K562 (cell line): ENCODE results near the gene NDFIP1. TPM values are rescaled to one million over a fixed set of nuclear protein-coding genes. Genes with fewer than 3 reads are reported as not detected.
"Not testable (repeated sequence)": the region's sequence is repeated elsewhere in the genome, so short reads cannot be mapped to it uniquely, and the experiment has no call there.

Source experiments
- ATAC-seq: fragments of 200-7000 bp; cut with Tn5 transposase; 3 replicates; pipeline ENCODE4 v1.9.1; 2020; ENCODE audit warnings: moderate library complexity
- BruUV-seq: library from RNA; stranded (reverse); fragments of 400-500 nt; replicated peaks from 2 replicates; lab custom pipeline; 2021; lab: Mats Ljungman, UMichigan
- CTCF ChIA-PET: fragments of 300-600 bp; formaldehyde crosslinking; extraction: SDS; loops from one replicate; lab custom pipeline; 2021; ENCODE audit warnings: low intra/inter-chr PET ratio; lab: Yijun Ruan, JAX
- POLR2A ChIA-PET: fragments of 300-600, 350-650 bp; sonication (Branson Sonifier 250); formaldehyde crosslinking; extraction: SDS; loops from one replicate; lab custom pipeline; 2021; ENCODE audit warnings: antibody characterized with exemption, inconsistent platforms; lab: Yijun Ruan, JAX
- DNase-seq, 4 experiments: peaks; one replicate each; pipeline versions ENCODE4 v3.0.0 to v3.0.0-alpha.2; 2011 to 2018; ENCODE audit warnings: low spot score in 3 of 4, mixed read lengths in 3 of 4; ENCODE audit errors: extremely low read depth in 1 of 4
- FAIRE-seq: peaks from 2 replicates; lab custom pipeline; 2011; peaks lifted over from hg19 to GRCh38; lab: Jason Lieb, UNC
- H2AFZ ChIP-seq: 2 replicates; pipeline ENCODE4 v1.6.0; 2011; ENCODE audit warnings: low read depth, low read length, control low read depth, inconsistent platforms
- H3K27ac ChIP-seq: fragments of 200-600 bp; 3 replicates; pipeline ENCODE4 v1.8.0; 2011; ENCODE audit warnings: low read depth, mild to moderate bottlenecking, control low read depth, inconsistent platforms, low read length, moderate library complexity, mixed read lengths; ENCODE audit errors: extremely low read depth
- H3K27me3 ChIP-seq, 2 experiments: fragments of 300-600 bp in 1 of 2; 2 replicates in 1 of 2; 3 replicates in 1 of 2; pipeline versions ENCODE4 v1.6.0 to v1.8.0; 2011; ENCODE audit warnings: inconsistent platforms in 2 of 2, low read length in 2 of 2, mild to moderate bottlenecking in 1 of 2, mixed read lengths in 1 of 2, moderate library complexity in 1 of 2; ENCODE audit not compliant: control insufficient read depth in 2 of 2, insufficient read depth in 2 of 2
- H3K36me3 ChIP-seq: fragments of 300-600 bp; 3 replicates; pipeline ENCODE4 v1.8.0; 2011; ENCODE audit warnings: mild to moderate bottlenecking, low read length, inconsistent platforms; ENCODE audit not compliant: control insufficient read depth, insufficient read depth
- H3K4me1 ChIP-seq, 2 experiments: fragments of 200-600 bp in 1 of 2; replicated peaks in 1 of 2; 2 replicates in 1 of 2; 3 replicates in 1 of 2; pipeline versions ENCODE4 v1.5.1 to v1.8.0; 2011; ENCODE audit warnings: inconsistent platforms in 2 of 2, low read length in 2 of 2, mild to moderate bottlenecking in 1 of 2, mixed read lengths in 1 of 2, moderate library complexity in 1 of 2; ENCODE audit not compliant: control insufficient read depth in 2 of 2, insufficient read depth in 2 of 2
- H3K4me2 ChIP-seq: 2 replicates; pipeline ENCODE4 v1.6.1; 2011; ENCODE audit warnings: low read length, control low read depth, inconsistent platforms, mixed read lengths; ENCODE audit not compliant: insufficient read depth
- H3K4me3 ChIP-seq: fragments of 200-600 bp; sonication (generic), shearing (Covaris generic); 2 replicates; pipeline ENCODE4 v1.5.1; 2016; ENCODE audit warnings: control low read depth, inconsistent platforms
- H3K79me2 ChIP-seq: fragments of 200-600 bp; 3 replicates; pipeline ENCODE4 v1.8.0; 2011; ENCODE audit warnings: low read length, inconsistent platforms; ENCODE audit not compliant: control insufficient read depth, insufficient read depth
- H3K9ac ChIP-seq, 2 experiments: 2 replicates each; pipeline versions ENCODE4 v1.6.0 to v1.6.1; 2011; ENCODE audit warnings: low read depth in 2 of 2, low read length in 2 of 2, control low read depth in 1 of 2, inconsistent platforms in 1 of 2, mild to moderate bottlenecking in 1 of 2, mixed read lengths in 1 of 2; ENCODE audit not compliant: insufficient read depth in 1 of 2
- H3K9me1 ChIP-seq: one replicate; pipeline ENCODE4 v1.6.0; 2011; ENCODE audit warnings: inconsistent platforms, mild to moderate bottlenecking, low read length, moderate library complexity; ENCODE audit not compliant: control insufficient read depth, insufficient read depth
- H3K9me3 ChIP-seq: replicated peaks from 2 replicates; pipeline ENCODE4 v1.5.1; 2011; ENCODE audit warnings: low read depth, low read length, inconsistent platforms; ENCODE audit not compliant: control insufficient read depth, insufficient read depth
- H4K20me1 ChIP-seq: replicated peaks from 2 replicates; pipeline ENCODE4 v1.6.1; 2011; ENCODE audit warnings: low read length, inconsistent platforms, mixed read lengths; ENCODE audit not compliant: control insufficient read depth, insufficient read depth
- CEBPB ChIP-seq: fragments of 450-650 bp; IDR thresholded peaks from 2 replicates; pipeline ENCODE4 v1.6.1; 2016; ENCODE audit warnings: missing genetic modification characterization, missing compliant biosample characterization
- CEBPG ChIP-seq, 3 experiments: fragments of 200-800 bp in 1 of 3; sonication (Bioruptor generic) in 1 of 3; sonication (generic) in 1 of 3; formaldehyde crosslinking in 1 of 3; IDR thresholded peaks in 2 of 3; conservative IDR thresholded peaks in 1 of 3; 2 replicates each; pipeline versions ENCODE4 v1.6.1 to v1.8.0; 2016 to 2022; ENCODE audit warnings: missing compliant biosample characterization in 2 of 3, missing genetic modification characterization in 2 of 3, mild to moderate bottlenecking in 1 of 3, missing genetic modification reagents in 1 of 3
- CTBP1 ChIP-seq: fragments of 450-650 bp; IDR thresholded peaks from 2 replicates; pipeline ENCODE4 v1.6.1; 2016; ENCODE audit warnings: borderline replicate concordance
- HDAC3 ChIP-seq: fragments of 450-650 bp; IDR thresholded peaks from 2 replicates; pipeline ENCODE4 v1.6.1; 2018; ENCODE audit warnings: borderline replicate concordance, mild to moderate bottlenecking, moderate library complexity; ENCODE audit not compliant: partially characterized antibody
- KDM1A ChIP-seq, 2 experiments: fragments of 450-650 bp; IDR thresholded peaks; 2 replicates each; pipeline ENCODE4 v1.6.1; 2016; ENCODE audit warnings: mild to moderate bottlenecking in 2 of 2
- LEF1 ChIP-seq: fragments of 450-650 bp; IDR thresholded peaks from 2 replicates; pipeline ENCODE4 v1.6.1; 2016; ENCODE audit warnings: mild to moderate bottlenecking
- MEF2A ChIP-seq: IDR thresholded peaks from 2 replicates; pipeline ENCODE4 v1.6.1; 2011; ENCODE audit warnings: low read depth, mild to moderate bottlenecking, low read length, moderate library complexity; ENCODE audit not compliant: control insufficient read depth
- NR2C1 ChIP-seq, 2 experiments: fragments of 450-650 bp; IDR thresholded peaks; 2 replicates each; pipeline ENCODE4 v1.6.1; 2017; ENCODE audit warnings: mild to moderate bottlenecking in 2 of 2, antibody characterized with exemption in 1 of 2, inconsistent platforms in 1 of 2, missing compliant biosample characterization in 1 of 2, missing genetic modification characterization in 1 of 2
- TEAD2 ChIP-seq: fragments of 450-650 bp; IDR thresholded peaks from 2 replicates; pipeline ENCODE4 v1.6.1; 2016; ENCODE audit warnings: missing genetic modification characterization, control low read depth, missing compliant biosample characterization
- WGBS: fragments of 100-300 bp; shearing (Covaris generic); methylation state at CpG from one replicate; pipeline ENCODE4 v1.1.6; 2016; ENCODE audit warnings: low coverage, mixed read lengths; ENCODE audit not compliant: insufficient coverage; ENCODE audit errors: missing lambda C conversion rate; 5-methylcytosine and 5-hydroxymethylcytosine counted together
- in situ Hi-C: fragments of 300-500 bp; cut with MboI; formaldehyde crosslinking; loops from 4 replicates; pipeline ENCODE4 v1.15.0; 2018; ENCODE audit warnings: inconsistent platforms, mixed read lengths
- intact Hi-C: fragments of 100-400 bp; cut with micrococcal nuclease; formaldehyde crosslinking; loops from 2 replicates; pipeline ENCODE4 v1.14.2; 2022
- polyA plus RNA-seq, 8 experiments: library from polyadenylated mRNA; depleted of rRNA in 4 of 8; stranded (reverse) in 5 of 8; unstranded in 3 of 8; fragments of >200 nt; fragmentation: Nextera tagmentation in 2 of 8; fragmentation: Illumina TruSeq in 1 of 8; extraction: Ambion mirVana in 2 of 8; extraction: Trizol in 1 of 8; gene quantifications; 2 replicates each; pipeline versions ENCODE4 v1.2.1 to v1.2.3, GENCODE V29; 2011 to 2014; ENCODE audit warnings: inconsistent platforms in 1 of 8, missing spikeins in 1 of 8
- total RNA-seq, 7 experiments: library from RNA; depleted of rRNA in 6 of 7; stranded (reverse); fragments of >200 nt in 6 of 7; fragmentation: Illumina TruSeq in 2 of 7; extraction: Trizol in 2 of 7; gene quantifications; 2 replicates each; pipeline versions ENCODE4 v1.2.1 to v1.2.3, GENCODE V29; 2011 to 2021; ENCODE audit warnings: low replicate concordance in 1 of 7
- TF ChIP-seq, protein P1 (sequence below): sonication (generic); IDR thresholded peaks from 2 replicates; pipeline ENCODE4 v1.6.1; 2016
- TF ChIP-seq, protein P2 (sequence below): fragments of 450-650 bp; IDR thresholded peaks from 2 replicates; pipeline ENCODE4 v1.6.1; 2014; ENCODE audit warnings: low read depth, mild to moderate bottlenecking, moderate library complexity, borderline replicate concordance

NDFIP1 gene
- total and polyA plus RNA-seq, 9 of the 15 experiments (the other 6 are each of a cell fraction or from before 2014, with no cell fraction given): 5.3 to 37.5 (median 31.9) TPM

DNA sequence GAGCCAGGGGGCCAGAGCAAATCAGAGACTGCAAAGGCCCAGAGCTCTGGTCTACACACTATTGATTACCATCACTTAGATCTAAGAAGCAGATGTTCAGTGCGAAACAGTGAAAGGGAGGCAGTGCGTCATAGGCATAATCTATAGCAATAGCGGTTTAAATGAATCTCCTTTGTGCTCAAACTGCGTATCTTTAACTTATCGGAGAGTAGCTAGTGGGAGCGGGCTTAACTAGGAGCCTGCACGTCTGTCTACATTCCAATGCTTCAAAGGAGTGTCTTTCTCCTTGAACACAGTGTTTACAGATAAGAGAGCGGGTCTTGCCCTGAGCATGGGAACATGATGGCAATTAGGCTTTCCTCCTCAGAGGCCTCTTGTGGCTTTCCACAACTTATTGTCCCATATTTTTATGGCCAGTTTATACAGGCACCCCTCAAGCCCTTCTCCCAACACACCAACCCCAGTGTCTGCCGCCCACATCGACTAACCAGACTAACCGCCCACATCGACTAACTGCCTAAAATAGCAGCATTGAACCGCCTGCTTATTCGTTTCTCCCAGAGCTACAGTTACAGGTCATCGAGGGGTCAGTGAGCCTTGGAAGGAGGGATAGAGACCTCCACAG is 19.6 kb upstream of the NDFIP1 start (continued):
- TF ChIP-seq, protein P1, sequence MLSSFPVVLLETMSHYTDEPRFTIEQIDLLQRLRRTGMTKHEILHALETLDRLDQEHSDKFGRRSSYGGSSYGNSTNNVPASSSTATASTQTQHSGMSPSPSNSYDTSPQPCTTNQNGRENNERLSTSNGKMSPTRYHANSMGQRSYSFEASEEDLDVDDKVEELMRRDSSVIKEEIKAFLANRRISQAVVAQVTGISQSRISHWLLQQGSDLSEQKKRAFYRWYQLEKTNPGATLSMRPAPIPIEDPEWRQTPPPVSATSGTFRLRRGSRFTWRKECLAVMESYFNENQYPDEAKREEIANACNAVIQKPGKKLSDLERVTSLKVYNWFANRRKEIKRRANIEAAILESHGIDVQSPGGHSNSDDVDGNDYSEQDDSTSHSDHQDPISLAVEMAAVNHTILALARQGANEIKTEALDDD: peak; percentile 98
- 0 out of 2 replicates have a peak, but pooled peaks have one; percentile 74 for TF ChIP-seq LEF1
- peak; percentile 44; the same call in 1 of the 2 replicates for TF ChIP-seq CTBP1
- TF ChIP-seq TEAD2 (tag): 0 out of 2 replicates have a peak, but pooled peaks have one; percentile 41
- TF ChIP-seq KDM1A (IDR thresholded peaks at IDR 0.05): peak; percentile 57 to 67
- TF ChIP-seq MEF2A: peak; percentile 95
- 0 out of 2 replicates have a peak, but pooled peaks have one; percentile 20 for TF ChIP-seq NR2C1 (IDR thresholded peaks at IDR 0.05)
- TF ChIP-seq NR2C1 (tag; IDR thresholded peaks at IDR 0.05): not testable (repeated sequence)
- peak; percentile 96 for TF ChIP-seq HDAC3

DNA sequence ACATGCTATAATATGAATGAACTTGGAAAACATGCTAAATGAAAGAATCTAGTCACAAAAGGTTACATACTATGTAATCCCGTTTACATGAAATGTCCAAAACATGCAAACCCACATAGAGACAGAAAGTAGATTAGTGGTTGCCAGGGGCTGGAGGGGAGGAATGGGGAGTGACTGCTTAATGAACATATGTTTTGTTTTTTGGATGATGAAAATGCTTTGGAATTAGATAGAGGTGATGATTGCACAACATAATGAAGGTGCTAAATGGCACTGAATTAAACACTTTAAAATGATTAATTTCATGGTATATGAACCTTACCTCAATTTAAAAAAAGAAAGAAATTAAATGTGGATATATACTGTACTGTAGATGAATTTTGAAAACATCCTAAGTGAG is 17.6 kb upstream of the NDFIP1 start:
- no peak for FAIRE-seq
- intact Hi-C loops: no loop called here
- 0% methylated on average over 1 of the region's 1 CpG for WGBS
- Histone ChIP-seq H3K36me3 (no peaks in the 10 kb centered on the region), H3K9ac (no peak overlapping the region), H3K4me3 (no peak overlapping the region), H3K79me2 (no peaks in the 10 kb centered on the region), H3K27ac (no peak overlapping the region), H3K4me2 (no peak overlapping the region), H3K27me3 (no peaks in the 10 kb centered on the region), H2AFZ (no peak overlapping the region), H3K9me3 (no peaks in the 10 kb centered on the region), H4K20me1 (no peaks in the 10 kb centered on the region), H3K9me1 (no peaks in the 10 kb centered on the region), H3K4me1 (peaks cover 14 to 39% of the 10 kb centered on the region in 2 experiments; a peak in 4 of 5 replicates)
- in situ Hi-C loops: no loop called here
- no peak for DNase-seq
- CTCF ChIA-PET: interaction anchor here (0.5 kb wide), 1 partner anchor 192 kb away, joined by 3 read pairs; no protein-coding TSS in a partner anchor
- TF ChIP-seq CEBPG (CRISPR knock-in tag; IDR thresholded peaks at IDR 0.05): no peak
- peak; percentile 16 to 49; a peak in 1 of 4 replicates for TF ChIP-seq CEBPG (tag; conservative IDR thresholded peaks at IDR 0.05 in 1 of 2, IDR thresholded peaks at IDR 0.05 in 1 of 2)
- peak; percentile 67 for TF ChIP-seq CEBPB (tag)
- TF ChIP-seq, protein P2, sequence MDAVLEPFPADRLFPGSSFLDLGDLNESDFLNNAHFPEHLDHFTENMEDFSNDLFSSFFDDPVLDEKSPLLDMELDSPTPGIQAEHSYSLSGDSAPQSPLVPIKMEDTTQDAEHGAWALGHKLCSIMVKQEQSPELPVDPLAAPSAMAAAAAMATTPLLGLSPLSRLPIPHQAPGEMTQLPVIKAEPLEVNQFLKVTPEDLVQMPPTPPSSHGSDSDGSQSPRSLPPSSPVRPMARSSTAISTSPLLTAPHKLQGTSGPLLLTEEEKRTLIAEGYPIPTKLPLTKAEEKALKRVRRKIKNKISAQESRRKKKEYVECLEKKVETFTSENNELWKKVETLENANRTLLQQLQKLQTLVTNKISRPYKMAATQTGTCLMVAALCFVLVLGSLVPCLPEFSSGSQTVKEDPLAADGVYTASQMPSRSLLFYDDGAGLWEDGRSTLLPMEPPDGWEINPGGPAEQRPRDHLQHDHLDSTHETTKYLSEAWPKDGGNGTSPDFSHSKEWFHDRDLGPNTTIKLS: no peak
- no peak for ATAC-seq
- POLR2A ChIA-PET: no interaction called here
- no TSS peak for BruUV-seq
